HG03025 (cell line): Measurements from ENCODE around the gene CARMIL1.

Experiments used
- ATAC-seq: cut with Tn5 transposase; IDR thresholded peaks from one replicate; pipeline ENCODE4 v1.9.1; 2021; ENCODE audit warnings: mild to moderate bottlenecking, moderate library complexity; ENCODE audit not compliant: unreplicated experiment, low FRiP score

CARMIL1 gene

GRCh38 chr6:25629198-25629576 lies 350.0 kb downstream of the CARMIL1 start:
- ATAC-seq: no peak

GRCh38 chr6:25630508-25631278 lies 351.5 kb downstream of the CARMIL1 start:
- no peak for ATAC-seq

GRCh38 chr6:25635886-25636317 lies 356.7 kb downstream of the CARMIL1 start:
- ATAC-seq: no peak

GRCh38 chr6:25637211-25637610 lies 358.0 kb downstream of the CARMIL1 start:
- no peak for ATAC-seq

- no peak for ATAC-seq
Observed at GRCh38 chr6:25637960-25638434, 358.8 kb downstream of the CARMIL1 start.

- no peak for ATAC-seq
Observed at GRCh38 chr6:25639653-25640052, 360.5 kb downstream of the CARMIL1 start.

- ATAC-seq: no peak
Observed at GRCh38 chr6:25640446-25640845, 361.3 kb downstream of the CARMIL1 start.

GRCh38 chr6:25640891-25641290 lies 361.7 kb downstream of the CARMIL1 start:
- ATAC-seq: no peak

GRCh38 chr6:25641377-25641776 lies 362.2 kb downstream of the CARMIL1 start:
- no peak for ATAC-seq

- ATAC-seq: no peak
Observed at GRCh38 chr6:25641940-25642666, 362.9 kb downstream of the CARMIL1 start.

- no peak for ATAC-seq
Observed at GRCh38 chr6:25642667-25643328, 363.6 kb downstream of the CARMIL1 start.

- ATAC-seq: no peak
Observed at GRCh38 chr6:25645916-25646315, 366.7 kb downstream of the CARMIL1 start.

GRCh38 chr6:25649611-25650010 lies 370.4 kb downstream of the CARMIL1 start:
- no peak for ATAC-seq

GRCh38 chr6:25652007-25652515 lies 372.9 kb downstream of the CARMIL1 start, which contains the start of gene SCGN:
SCGN (plus strand) TSS chr6:25652215; CDS start chr6:25652404, 189 bp downstream.
- no peak for ATAC-seq

- no peak for ATAC-seq
Observed at GRCh38 chr6:25655723-25656122, 376.5 kb downstream of the CARMIL1 start.

GRCh38 chr6:25659633-25660368 lies 380.6 kb downstream of the CARMIL1 start:
- ATAC-seq: no peak

GRCh38 chr6:25660512-25660911 lies 381.3 kb downstream of the CARMIL1 start:
- ATAC-seq: no peak

GRCh38 chr6:25661129-25661779 lies 382.1 kb downstream of the CARMIL1 start:
- ATAC-seq: no peak

- ATAC-seq: no peak
Observed at GRCh38 chr6:25665455-25665854, 386.3 kb downstream of the CARMIL1 start.

- no peak for ATAC-seq
Observed at GRCh38 chr6:25669413-25669812, 390.2 kb downstream of the CARMIL1 start.
